SK-N-MC (cell line): Measurements from ENCODE around the gene EPS15.

Experiments
- EZH2 ChIP-seq: fragments of 200-600 bp; sonication (generic); IDR thresholded peaks from one replicate; pipeline ENCODE4 v1.6.1; 2017; ENCODE audit warnings: antibody characterized with exemption
- FOXP2 ChIP-seq: optimal IDR thresholded peaks from 2 replicates; pipeline ENCODE3; 2011; ENCODE audit warnings: mild to moderate bottlenecking, moderate library complexity; ENCODE audit not compliant: insufficient read depth; ENCODE audit errors: extremely low read length, control extremely low read depth
- POLR2AphosphoS5 ChIP-seq: IDR thresholded peaks from 2 replicates; pipeline ENCODE4 v1.6.1; 2012; ENCODE audit warnings: mild to moderate bottlenecking, low read depth, low read length, borderline replicate concordance

DNA sequence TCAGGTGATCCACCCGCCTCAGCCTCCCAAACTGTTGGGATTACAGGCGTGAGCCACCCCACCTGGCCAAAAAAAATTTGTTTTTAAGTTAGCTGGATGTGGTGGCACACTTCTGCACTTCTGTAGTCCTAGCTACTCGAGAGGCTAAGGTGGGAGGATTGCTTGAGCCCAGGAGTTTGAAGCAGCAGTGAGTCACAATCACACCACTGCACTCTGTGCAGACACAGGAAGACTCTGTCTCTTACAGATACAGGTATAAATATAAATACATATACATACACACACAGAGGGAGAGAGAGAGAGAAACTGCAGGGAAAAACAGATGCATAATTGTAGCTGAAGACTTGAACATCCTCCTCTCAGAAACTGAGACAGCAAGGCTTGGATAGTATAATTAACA lies 34.8 kb upstream of the EPS15 start:
- TF ChIP-seq EZH2 (no peak), POLR2AphosphoS5 (no peak), FOXP2 (no peak)
